ENCODE data around the gene SELENOO.
A peak's percentile ranks its signal among the peaks of the same experiment; 100 is the strongest.

The SELENOO gene

DNA sequence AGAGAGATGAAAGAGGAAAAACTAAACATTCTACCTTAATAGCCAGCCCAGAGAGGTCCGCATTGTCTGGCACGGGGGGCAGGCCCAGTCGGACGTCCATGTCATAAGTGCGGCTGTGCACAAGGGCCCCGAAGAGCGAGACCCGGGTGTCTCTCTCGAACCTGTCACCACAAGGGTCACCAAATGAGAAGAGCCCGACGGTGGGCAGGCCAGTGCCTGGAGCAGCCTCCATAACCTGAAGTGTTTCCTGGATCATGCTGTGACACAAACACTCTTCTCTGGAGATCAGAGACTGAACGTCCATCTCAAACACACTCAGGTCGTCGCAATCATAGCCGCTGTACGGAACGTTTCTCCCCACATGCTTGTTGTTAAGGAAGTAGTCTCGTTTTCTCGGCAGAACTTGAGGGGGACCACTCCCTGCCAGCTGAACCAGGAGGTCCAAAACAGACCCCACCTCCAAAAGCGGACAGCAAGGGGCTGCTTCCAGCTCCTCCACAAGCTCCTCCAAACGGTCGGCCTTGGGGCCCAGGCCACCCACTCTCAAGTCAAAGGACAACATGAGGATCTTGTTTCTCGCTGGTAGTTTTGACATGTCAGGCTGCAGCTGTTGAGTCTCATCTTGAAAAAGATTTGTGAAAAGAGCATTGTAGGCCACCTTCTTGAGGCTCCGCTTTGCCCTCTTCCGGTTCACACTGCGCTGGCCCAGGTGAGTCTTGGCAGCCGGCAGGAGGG lies 43.0 kb downstream of the SELENOO start:
- DNase-seq = no peak

DNA sequence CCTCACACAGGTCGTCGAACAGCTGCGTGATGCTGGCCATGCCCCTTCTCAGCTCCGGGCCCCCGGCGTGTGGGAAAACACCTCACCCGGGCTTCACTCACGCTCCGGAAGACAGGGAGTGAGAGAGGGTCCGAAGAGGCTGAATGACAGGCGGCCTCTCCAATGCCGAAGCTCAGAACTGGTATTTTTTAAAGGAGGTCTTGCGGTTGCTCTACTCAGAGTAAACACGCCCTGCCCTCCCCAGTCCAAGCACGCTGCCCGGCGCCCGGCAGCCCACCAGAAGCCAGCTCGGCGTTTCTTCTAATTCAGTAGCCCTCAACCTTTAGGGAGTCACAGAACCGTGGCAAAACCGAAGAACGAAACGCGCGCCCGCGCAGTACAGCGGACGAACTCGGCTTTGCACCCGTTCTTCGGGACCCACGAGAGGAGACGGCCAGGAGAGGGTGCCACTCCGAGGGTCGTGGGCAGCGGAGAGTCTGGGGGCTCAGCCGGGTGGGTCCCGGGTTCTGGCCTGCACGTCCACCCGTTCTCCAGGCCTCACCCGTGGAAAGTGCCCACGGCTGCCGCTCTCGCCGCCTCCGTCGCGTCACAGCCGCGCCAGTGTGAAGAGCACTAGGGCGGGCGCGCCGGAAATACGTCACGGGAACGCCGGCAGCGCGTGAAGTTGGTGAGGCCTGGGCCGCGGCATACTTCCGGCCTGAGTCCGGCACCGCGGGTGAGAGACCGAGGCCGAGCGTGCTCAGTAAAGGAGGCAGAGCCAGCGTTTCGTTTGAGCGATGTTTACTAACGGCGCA lies 43.8 kb downstream of the SELENOO start, which contains the start of gene TUBGCP6:
Gene TUBGCP6 (minus strand): TSS at position 604 of the 794 bp plus-strand sequence. CDS start 564 bp downstream, at position 40.
- peak; percentile 96 for DNase-seq

DNA sequence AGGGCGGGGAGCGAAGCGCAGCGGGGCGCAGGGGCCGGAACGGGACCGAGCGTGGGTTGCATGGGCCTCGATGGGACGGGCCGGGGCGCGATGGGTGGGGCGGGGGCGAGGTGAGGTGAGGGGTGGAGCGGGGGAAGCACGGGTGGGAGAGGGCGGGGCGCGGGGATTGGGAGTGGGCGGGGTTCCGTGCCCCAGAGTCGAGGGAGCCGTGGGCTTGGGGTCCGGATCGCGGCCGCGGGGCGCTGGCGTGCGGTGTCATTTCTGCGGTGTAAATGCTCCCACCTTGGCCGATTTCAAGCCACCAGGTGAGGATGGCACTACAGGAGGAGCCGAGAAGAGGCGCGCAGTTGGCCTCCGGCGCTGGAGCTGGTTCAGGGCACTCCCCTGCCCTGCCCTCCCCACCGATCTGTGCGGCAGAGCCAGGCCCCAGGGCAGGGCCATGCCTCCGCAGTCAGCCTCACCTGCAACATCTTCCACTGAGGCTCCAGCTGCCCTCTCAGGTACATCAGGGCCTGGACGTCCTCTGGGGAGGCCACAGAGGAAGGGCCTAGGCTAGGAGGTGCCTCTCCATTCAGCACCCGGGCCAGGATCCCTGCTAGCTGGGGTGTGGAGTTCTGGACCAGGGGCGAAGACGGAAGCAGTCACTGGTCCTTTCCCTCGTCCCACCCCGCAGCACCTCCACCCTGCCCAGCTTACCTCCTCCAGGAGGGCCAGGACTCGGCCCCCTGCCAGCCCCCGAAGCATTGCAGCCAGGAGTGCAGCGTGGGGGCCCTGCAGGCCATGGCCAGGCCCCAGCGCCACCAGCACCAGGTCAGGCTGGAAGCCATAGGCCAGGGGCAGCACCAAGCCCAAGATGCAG lies 44.6 kb downstream of the SELENOO start:
- DNase-seq = no peak

DNA sequence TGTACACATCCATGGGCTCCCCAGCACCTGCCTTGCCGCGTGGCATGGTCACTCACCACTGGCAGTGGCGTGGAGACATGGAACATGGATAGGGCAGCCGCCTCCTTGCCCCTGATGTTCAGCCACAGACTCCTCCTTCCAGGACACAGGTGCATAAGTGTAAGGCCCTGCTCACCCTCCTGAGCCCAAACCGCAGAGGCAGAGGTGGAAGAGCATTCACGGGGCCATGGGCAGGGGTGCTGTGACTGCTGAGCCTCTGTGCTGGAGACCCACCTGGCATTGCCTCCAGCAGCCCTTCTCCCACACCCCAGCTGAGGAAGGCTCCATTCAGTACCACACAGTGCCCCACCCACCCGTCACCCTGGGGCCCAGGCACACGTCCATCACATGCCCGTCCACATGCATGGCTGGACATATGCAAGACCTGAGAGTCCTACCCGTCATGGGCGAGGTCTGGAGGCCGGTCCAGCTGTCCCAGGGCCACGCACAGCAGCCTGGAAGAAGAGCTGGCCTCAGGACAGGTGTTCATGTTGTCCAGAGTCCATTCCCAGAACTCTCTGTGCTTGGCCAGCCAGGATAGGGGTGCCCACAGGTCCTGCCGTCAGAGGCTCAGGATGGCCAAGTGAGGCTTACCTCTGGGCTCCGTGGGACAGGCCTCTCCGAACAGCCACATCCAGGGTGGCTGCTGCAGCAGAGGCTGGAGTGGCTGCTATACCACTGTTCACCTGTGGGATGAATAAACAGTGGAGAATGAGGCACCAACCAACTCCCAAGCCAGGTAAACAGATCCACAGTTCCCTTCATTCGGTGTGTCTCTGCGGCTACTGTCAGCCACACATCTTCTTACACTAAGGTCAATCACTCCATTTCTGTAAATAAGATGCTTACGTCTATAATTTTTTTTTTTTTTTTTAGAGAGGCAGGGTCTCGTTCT lies 45.7 kb downstream of the SELENOO start:
- no peak for DNase-seq

DNA sequence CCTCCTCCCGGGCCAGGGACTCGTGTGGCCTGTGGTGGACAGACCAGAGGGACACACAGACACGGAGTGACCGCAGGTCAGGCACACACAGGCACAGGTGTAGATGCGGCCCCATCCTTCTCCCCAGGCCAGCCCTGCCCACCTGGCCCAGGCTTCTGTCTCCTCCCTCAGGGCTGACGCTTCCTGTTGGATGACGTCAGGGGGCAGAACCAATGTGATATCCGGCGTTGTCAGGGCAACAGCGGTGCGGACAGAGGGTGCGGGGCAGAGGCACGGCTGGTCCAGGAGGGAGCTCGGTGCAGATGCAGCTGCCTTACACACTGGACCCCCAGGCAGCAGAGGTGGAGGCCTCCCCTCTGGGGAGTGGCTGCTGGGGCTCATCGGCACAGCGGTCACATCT lies 46.9 kb downstream of the SELENOO start:
- DNase-seq = no peak

DNA sequence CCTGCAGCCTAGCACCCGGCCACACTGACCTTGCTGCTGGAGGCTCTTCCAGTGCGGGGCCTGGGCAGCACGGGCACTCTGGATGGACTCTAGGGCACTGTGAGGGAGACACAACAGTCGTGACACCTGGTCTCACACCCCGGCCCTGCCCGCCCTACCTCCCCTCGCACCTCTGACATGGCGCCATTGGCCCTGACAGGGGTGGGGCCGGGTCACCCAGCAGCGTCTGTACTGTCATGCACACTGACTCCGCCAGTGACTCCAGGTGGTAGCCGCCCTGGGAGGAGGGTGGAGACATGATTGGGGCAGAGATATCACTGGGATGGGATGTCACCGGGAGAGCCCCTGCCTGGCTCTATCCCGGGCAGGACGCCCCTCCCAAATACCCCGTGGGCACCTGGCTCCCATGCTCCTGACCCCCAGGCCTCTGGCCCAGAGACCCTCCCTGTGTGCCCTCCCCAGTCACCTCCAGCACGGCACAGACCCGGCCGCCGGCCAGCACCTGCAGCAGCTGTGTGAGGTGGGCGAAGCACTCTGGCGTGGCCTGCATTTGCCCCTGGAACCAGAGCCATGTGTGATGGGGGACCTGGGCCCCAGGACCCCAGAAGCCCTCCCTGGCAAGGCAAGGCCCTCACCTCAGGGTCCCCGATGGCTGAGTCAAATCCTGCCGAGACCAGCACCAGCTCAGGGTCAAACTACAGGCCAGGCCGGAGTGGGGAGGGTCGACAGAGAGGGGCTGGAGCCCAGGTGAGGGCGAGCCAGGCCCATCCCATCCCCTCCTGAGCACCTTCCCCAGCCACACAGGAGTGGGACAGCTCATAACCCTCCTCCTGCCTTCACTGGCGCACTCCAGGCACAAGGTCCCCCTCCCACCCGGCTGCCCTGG lies 47.6 kb downstream of the SELENOO start:
- DNase-seq = no peak

DNA sequence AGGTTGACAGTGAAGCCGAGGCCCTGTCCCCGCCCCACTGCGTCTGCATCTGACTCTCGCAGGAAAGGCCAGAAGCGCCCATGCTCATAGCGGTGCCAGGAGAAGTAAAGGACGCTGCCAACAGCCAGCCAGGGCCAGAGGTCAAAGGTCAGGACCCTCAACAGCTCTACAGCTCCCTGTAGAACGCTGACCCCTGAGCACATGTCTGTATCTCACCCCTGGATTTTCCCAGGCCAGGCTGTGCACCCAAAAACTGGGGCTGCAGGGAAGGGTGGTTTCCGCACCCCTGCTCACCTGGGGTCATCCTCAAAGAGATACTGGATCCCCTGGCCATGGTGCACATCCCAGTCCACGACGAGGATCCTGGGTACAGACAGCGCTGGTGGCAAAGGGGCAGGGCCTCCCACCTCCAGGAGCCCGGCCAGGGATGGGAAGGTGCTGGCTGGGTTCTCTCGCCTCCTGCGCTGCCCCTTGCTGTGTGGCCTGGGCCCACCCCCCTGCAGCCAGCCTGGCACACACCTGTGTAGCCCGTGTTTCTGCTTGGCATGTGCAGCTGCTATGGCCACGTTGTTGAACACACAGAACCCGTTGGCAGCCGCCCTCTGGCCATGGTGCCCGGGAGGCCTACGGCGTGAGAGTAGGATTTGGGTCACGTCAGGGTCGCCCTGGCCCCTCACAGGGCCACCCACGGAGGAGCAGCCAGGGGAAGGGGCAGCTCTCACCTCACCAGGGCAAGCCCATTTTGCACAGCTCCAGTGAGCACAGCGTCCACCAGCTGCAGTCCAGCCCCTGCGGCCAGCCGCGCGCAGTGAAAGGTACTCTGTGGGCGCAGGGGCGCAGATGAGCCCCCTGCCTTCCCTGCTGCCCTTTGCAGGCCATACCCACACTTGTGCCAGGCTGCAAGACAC lies 48.8 kb downstream of the SELENOO start:
- DNase-seq = no peak

DNA sequence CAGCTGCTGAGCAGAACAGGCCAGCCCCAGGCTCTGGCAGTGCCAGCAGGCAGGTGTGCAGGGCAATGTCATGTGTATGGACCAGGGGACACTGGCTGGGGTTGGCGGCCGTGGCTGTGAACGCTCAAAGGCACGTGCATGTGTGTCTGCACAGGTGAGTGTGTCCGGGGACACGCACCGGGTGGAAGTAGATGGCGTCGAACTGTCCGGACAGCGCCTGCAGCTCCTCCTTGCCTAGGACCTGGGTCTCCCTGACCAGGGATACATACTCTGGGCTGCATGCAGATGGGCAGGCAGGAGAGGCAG lies 49.4 kb downstream of the SELENOO start:
- no peak for DNase-seq

DNA sequence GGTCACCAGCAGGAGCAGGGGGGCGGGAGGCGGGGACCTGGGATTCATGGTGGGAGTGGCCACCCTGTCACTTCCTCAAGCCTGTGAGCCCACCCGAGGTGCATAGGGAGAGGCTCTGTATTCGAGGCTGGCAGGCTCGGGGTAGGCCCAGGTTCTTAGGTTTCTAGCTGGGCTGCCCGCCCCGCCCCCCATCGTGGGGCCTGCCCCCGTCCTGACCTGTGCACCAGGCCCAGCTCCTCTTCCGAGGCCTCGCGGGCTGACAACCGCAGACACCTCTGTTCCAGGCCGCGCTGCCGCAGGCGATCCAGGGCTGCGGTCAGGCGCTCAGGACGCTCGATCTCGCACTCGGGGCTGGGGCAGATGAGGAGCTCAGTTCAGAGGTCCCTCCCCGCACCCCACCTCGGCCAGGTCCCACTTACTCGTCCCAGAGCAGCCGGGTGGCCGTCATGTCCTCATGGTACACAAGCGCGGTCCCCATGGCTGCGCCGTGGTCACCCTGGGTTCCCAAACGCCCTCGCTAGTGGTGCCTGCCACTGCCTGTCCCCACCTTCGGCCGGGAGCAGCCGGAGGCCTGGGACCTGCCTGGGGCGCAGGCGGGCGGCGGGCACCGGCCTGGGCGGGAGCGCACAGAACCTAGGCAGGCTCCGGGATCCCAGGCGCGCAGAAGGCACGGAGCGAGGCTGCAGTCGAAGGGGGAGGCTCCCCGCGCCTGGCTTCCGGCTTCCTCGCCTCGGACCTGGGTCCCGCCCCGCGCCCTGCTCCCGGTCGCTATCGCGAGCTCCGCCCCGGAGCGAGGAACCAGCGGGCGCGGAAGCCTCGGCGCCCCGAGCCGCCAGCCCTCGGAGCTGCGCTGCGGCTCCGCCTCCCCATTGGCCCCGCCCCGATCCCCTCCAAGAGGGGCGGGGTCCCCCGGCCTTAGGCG lies 50.0 kb downstream of the SELENOO start, which contains the start of gene HDAC10:
Gene HDAC10 (minus strand): TSS at position 711 of the 922 bp plus-strand sequence. CDS start 233 bp downstream, at position 478.
- DNase-seq = peak; percentile 85

DNA sequence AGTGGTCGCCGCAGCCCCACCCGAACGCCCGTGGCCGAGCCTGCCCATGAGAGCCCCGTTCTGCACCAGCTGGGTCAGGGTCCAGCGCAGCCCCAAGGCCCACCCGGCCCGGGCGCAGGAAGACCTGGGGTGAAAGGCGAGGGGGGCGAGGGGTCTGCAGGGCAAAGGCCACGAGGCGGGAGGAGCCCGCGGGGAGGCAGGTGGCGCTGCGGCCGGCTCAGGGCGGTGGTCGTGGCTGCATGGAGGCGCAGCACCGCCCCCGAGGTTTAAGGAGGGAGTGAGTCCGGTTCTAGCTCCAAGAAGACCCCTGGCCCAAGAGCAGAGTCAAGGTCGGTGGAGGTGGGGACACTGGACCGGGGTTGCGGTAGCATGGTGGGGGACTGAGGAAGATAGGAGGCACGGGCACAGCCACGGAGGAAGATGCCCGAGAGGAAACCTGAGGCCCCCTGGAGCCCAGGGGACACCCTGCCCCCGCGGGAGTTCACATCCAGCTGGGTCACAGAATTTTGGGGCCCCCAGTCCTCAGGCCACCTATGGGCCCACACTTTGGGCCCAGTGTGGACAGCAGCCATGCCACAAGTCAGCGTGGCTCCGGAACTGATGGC lies 50.8 kb downstream of the SELENOO start:
- DNase-seq = no peak

DNA sequence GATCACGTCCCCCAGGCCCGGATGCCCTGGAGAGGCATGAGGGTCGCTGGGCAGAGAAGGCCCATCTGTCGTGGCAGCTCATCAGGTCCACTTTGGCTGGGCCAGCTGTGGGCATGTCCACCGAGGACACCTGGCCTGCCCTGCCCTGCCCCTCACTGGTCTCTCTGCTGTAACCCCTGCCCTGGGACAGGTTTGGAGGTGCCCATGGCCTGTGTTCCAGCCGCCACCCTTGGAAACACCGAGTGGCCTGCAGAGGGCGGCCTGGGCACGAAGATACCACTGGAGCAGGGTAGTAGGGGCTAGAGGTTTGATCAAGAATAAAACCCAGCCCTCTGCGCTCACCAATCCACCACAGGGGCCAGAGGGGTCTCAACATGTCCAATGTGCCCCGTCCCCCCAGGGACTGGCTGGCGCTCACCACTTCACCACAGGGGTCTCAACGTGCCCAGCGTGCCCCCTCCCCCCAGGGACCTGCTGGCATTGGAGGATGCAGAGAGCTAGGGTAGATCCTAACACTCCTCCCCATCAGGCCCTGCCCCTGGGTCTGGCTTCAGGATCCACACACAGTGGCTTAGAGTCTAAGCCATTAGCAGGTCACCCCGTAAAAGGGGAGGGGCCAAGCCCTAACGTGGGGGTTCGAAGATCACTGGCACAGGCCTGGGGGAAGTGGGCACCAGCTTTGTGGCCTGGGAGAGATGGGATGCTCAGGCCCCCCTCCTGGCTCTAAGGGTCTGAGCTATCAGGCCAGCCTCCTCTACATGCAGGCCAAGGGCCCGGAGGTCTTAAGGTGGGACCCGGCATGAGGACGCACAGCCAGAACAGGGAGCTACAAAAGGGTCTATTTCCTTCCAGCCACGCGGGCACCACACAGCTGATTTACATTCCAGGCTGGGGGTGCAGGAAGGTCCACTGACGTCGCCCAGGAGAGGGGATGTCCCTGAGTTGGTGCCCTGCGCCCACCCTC lies 51.6 kb downstream of the SELENOO start:
- peak; percentile 76 for DNase-seq

DNA sequence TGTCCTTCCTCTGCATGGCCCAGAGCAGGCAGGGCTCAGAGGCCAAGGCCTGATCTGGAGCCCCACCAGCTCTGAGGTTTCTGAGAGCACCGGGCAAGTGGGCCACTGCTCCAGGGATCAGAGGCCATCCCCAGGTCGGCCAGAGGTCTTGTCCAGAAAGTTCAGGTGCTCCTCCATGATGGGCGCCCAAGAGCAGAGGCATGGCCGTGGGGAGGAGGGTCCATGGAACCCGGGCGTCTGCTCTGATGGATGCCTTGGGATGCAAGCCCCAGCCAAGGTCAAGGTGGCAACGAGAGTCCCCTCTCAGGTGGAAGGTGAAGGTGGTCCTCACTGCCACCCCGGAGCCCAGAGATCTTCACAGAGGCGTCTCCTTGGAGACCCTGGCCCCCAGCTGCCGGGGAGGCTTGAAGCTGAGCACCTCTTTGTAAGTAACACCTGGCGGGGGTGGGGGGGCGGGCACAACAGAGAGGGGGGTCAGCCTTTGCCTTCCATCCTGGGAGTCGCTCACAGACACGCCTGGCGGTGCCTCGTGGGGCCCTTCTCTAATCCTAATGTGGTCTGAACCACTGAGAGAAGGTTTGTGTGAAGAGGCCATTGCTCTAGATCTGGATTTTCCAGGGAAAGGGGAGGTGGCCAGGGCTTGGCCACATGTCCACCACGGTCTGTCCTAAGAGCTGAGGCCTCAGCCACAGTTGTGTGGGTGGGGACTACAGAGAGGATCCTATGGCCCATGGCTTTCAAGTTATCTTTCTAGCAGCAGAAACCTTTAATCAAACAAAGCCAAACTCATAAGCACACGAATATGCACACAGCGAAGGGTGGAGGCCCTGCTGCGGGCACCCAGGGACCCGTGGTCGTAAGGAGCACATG lies 52.5 kb downstream of the SELENOO start:
- no peak for DNase-seq

DNA sequence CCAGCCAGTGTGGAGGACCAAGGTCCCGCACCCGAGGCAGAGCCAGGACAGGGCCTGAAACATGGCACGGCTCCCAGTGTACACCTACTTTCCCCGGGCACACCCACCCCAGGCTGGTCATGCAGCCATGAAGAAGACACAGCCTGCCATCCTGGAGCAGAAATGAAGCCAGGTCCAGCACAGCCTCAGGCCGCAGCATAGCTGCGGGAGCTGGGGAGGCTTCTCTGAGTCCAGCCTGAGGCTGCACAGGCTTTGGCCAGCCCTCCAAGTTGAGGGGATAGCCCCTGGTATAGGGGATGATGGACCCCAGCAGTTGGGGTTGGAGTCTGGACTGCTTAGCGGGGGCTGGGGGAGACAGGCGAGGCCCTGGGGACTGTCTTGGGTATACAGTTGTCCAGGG lies 53.1 kb downstream of the SELENOO start:
- DNase-seq = no peak

DNA sequence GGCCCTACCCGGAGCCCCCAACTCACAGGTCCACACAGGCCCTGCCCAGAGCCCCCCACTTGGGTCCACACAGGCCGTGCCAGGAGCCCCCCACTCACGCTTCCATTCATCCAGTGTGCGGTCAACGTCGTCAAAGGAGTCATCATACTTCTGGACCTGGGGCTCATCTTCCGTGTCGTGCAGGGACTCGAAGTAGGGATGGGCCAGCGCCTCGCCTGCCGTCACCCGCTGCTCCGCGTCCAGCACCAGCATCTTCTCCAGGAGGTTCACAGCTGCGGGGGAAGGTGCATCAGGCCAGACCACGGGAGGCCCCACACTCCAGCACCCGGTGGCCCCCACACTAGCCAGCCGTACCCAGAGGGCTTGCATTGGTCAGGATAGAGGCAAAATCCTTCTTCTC lies 54.3 kb downstream of the SELENOO start:
- no peak for DNase-seq

DNA sequence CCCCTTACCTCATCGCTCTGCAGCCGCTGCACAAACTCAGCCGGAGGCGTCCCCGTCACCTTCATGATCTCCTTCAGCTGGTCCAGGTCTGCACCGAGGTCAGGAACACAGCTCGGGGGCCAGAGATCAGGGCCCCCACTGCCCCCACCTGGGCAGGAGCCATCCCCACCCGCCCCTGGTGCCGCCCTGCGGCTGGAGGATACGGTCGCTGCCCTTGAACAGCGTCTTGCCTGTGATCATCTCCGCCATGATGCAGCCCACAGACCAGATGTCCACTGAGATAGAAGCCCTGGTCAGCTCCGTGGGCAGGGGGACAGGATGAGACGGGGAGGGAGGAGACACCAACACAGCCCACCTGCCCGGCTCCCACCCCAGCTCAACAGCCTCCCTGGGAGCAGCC lies 54.8 kb downstream of the SELENOO start:
- no peak for DNase-seq

DNA sequence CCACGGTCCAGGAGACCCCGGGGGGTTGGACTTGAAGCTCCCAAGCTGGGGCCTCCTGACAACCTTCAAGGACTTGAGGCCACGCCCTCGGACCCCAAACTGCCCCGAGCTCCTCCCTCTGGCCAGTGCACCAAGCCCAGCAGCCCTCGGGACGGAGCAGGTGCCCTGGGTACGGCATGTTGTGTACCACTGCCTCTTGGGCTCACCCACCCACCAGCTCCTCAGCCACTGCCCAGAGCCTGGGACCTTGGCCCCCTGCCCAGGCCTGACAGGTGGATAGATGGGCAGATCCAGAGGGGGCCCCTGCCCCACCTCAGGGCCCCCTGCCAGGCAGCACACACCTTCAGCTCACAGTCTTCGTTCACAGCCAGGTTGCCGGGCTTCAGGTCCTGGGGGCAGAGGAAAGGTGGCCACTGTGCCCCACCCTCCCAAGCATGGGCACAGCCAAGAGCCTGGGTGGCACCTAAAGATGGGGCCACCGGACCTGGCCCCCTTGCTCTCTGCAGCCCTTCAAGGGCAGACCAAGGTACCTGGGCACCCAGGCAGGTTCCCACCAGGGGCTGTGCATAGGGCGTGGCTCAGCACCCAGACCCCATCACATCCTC lies 55.5 kb downstream of the SELENOO start:
- DNase-seq = no peak
